Bronchial epithelial cell (primary cell): ENCODE results near the gene PPP1R14C. TPM values are rescaled to one million over a fixed set of nuclear protein-coding genes. Genes with fewer than 3 reads are reported as not detected.

Source experiments
- DNase-seq: peaks from one replicate; pipeline ENCODE4 v3.0.0-alpha.2; 2010; ENCODE audit warnings: low read depth
- FAIRE-seq: peaks from 2 replicates; lab custom pipeline; 2011; peaks lifted over from hg19 to GRCh38; lab: Jason Lieb, UNC
- H3K27me3 ChIP-seq: 2 replicates; pipeline ENCODE4 v1.5.1; 2011; ENCODE audit warnings: low read length; ENCODE audit not compliant: control insufficient read depth, insufficient read depth
- H3K36me3 ChIP-seq: 2 replicates; pipeline ENCODE4 v1.5.1; 2011; ENCODE audit warnings: low read length; ENCODE audit not compliant: control insufficient read depth, insufficient read depth
- H3K4me3 ChIP-seq: 2 replicates; pipeline ENCODE4 v1.5.1; 2011; ENCODE audit warnings: mild to moderate bottlenecking, low read depth, low read length, control low read depth
- total RNA-seq: library from RNA; depleted of rRNA; stranded (reverse); fragments of >200 nt; gene quantifications from 2 replicates; pipeline ENCODE4 v1.2.1, GENCODE V29; 2014
- TF ChIP-seq, protein P1 (sequence below): IDR thresholded peaks from 2 replicates; pipeline ENCODE4 v1.5.1; 2011; ENCODE audit warnings: mild to moderate bottlenecking, moderate library complexity, low read length, control low read depth, inconsistent platforms; ENCODE audit not compliant: insufficient read depth, severe bottlenecking

PPP1R14C gene
- total RNA-seq, 1 donor from 2014 or later: 72.1 TPM

DNA sequence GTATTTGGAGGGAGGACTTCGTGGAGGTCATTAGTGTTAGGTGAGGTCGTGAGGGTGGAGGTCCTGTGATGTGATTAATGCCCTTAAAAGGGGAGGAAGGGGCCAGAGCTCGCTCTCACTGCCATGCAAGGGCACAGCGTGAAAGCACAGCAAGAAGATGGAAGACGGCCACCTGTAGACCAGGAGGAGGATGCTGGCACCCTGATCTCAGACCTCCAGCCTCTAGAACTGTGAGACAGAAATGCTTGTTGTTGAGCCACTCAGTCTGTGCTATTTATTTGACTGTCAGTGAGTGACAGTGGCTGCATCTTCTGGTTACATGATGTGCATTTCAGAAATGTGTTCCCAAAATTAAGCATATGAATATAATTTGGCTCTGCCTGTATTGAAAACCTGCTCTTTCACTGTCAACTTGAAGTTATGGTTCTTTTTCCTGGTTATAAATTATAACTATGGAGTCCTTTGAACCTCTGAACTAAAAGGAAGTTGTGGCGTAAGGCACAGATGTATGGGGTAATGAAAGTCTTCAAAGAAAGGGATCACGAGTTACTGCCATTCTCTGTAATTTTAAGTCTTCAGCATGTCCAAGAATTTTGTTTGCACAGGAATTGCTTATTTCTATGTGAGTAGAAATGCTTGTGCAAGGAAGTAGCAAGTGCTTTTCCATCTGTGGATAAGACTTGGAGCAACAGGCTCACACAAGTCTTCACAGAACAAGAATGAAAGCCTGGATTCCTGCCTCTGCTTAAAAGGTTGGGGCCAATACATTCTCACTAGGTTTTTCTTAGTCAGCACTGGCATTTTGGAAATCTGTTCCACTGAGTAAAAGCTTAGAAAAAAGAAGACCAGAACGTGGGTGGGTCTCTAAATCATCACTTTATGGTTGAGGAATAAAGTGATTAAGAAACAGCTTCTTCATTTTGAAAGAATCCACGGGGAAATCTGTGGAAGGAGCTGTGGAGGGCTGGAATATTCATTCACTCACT lies 10.3 kb downstream of the PPP1R14C start:
- Histone ChIP-seq H3K4me3 (no peak overlapping the region), H3K27me3 (no peaks in the 10 kb centered on the region), H3K36me3 (peaks cover 7% of the 10 kb centered on the region)
- DNase-seq (peak; percentile 94), FAIRE-seq (no peak)
- TF ChIP-seq, protein P1, sequence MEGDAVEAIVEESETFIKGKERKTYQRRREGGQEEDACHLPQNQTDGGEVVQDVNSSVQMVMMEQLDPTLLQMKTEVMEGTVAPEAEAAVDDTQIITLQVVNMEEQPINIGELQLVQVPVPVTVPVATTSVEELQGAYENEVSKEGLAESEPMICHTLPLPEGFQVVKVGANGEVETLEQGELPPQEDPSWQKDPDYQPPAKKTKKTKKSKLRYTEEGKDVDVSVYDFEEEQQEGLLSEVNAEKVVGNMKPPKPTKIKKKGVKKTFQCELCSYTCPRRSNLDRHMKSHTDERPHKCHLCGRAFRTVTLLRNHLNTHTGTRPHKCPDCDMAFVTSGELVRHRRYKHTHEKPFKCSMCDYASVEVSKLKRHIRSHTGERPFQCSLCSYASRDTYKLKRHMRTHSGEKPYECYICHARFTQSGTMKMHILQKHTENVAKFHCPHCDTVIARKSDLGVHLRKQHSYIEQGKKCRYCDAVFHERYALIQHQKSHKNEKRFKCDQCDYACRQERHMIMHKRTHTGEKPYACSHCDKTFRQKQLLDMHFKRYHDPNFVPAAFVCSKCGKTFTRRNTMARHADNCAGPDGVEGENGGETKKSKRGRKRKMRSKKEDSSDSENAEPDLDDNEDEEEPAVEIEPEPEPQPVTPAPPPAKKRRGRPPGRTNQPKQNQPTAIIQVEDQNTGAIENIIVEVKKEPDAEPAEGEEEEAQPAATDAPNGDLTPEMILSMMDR: no peak

DNA sequence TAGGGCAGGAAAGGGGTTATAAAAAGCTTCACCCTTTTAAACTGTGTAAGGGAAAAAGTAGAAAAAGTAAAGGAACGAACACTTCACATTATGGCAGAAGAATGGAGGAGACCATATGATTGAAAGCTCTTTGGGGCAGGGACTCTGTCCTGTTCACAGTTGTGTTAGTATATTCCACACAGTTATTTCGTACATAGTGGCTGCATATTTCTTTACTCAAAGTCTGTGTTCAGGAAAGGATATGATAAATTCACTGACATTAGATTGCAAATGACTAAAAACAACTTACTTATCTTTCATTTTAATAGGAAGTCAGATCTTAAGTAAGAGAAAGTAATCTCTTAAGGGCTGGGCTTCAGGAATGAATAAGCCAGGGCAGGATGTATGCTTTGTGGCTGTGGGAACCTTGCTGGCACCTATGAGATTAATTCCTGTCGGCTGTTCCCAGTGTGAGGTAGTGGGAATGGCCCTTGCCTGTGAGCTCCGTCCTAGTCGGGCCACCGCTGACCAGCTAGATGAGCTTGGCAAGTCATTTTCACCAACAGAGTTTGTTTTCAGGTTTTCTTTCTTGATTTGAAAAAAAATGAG lies 11.2 kb downstream of the PPP1R14C start:
- no peaks in the 10 kb centered on the region for H3K27me3 ChIP-seq
- TF ChIP-seq, protein P1: no peak
- peaks cover 6% of the 10 kb centered on the region for H3K36me3 ChIP-seq
- FAIRE-seq (no peak), DNase-seq (peak; percentile 85)
- H3K4me3 ChIP-seq: no peak overlapping the region

DNA sequence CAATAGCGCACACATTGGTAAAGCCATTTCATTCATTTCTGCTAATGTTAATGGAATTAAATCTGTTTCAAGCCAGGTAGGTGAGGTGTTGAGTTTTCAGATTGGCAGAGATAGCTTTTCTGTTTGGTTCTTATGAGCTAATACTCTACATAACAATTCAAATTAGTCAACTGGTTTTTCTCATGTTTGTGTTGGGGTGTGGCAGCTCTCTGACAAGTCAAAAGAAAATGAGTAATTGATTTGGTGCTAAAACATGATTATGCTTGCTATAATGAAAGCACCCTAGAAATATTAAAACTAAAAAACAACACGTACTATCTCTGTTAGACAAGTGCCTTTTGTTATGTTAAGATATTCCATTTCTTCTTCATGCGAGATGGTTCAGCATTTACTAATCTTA lies 13.6 kb downstream of the PPP1R14C start:
- H3K4me3 ChIP-seq: no peak overlapping the region
- FAIRE-seq: peak; percentile 28

DNA sequence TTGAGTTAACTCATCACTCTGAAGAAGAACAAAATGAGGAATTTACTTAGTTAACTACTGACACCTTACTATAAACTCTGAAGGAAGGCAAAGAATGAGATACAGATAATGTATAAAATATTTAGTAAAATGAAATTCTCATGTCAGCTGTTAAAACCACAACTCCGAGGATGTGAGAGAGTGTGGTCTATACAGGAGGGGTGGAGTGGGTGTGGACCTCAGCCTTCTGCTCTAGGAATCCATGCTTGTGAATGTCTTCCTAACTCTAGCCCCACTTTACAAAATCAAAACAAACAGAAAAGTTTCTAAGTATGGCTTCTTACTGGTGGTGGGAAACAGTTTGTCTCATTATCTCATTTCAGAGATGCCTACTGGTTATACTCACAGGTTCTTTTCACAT lies 14.2 kb downstream of the PPP1R14C start:
- TF ChIP-seq, protein P1: no peak
- Histone ChIP-seq H3K27me3 (no peaks in the 10 kb centered on the region), H3K4me3 (no peak overlapping the region), H3K36me3 (peaks cover 5% of the 10 kb centered on the region)
- DNase-seq (no peak), FAIRE-seq (no peak)

More for the DNA sequence above, 13.6 kb downstream of the PPP1R14C start:
- Histone ChIP-seq H3K27me3 (no peaks in the 10 kb centered on the region), H3K36me3 (peaks cover 5% of the 10 kb centered on the region)
- peak; percentile 96 for DNase-seq
- TF ChIP-seq, protein P1: no peak

DNA sequence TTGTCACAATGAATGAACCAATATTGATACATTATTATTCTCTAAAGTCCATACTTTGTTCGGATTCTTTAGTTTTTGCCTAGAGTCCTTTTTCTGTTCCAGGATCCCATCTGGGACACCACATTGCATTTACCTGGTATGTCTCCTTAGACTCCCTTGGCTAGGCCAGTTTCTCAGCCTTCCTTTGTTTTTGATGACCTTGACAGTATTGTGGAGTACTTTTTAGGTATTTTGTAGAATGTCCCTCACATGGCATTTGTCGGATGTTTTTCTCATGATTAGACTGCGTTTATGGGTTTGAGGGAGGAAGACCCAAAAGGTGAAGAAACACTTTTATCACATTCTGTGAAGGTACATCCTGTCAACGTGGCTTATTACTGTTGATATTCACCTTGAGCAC lies 16.9 kb downstream of the PPP1R14C start:
- DNase-seq (no peak), FAIRE-seq (no peak)
- TF ChIP-seq, protein P1: no peak
- H3K4me3 ChIP-seq: no peak overlapping the region
- peaks cover 5% of the 10 kb centered on the region for H3K36me3 ChIP-seq
- H3K27me3 ChIP-seq: no peaks in the 10 kb centered on the region
